Panc1 (cell line): ENCODE measurements around the gene CSRP3.

Experiments used
- POLR2AphosphoS5 ChIP-seq: IDR thresholded peaks from 2 replicates; pipeline ENCODE4 v1.6.1; 2012; ENCODE audit warnings: mild to moderate bottlenecking, low read depth, low read length, moderate library complexity
- TF ChIP-seq, protein P1 (sequence below): fragments of 450-650 bp; IDR thresholded peaks from 2 replicates; pipeline ENCODE4 v1.5.1; 2017; ENCODE audit warnings: mild to moderate bottlenecking

- TF ChIP-seq, protein P1, sequence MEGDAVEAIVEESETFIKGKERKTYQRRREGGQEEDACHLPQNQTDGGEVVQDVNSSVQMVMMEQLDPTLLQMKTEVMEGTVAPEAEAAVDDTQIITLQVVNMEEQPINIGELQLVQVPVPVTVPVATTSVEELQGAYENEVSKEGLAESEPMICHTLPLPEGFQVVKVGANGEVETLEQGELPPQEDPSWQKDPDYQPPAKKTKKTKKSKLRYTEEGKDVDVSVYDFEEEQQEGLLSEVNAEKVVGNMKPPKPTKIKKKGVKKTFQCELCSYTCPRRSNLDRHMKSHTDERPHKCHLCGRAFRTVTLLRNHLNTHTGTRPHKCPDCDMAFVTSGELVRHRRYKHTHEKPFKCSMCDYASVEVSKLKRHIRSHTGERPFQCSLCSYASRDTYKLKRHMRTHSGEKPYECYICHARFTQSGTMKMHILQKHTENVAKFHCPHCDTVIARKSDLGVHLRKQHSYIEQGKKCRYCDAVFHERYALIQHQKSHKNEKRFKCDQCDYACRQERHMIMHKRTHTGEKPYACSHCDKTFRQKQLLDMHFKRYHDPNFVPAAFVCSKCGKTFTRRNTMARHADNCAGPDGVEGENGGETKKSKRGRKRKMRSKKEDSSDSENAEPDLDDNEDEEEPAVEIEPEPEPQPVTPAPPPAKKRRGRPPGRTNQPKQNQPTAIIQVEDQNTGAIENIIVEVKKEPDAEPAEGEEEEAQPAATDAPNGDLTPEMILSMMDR: no peak
- no peak for TF ChIP-seq POLR2AphosphoS5
Observed at GRCh38 chr11:19237381-19237780, 35.6 kb upstream of the CSRP3 start.
